H1 (cell line): ENCODE results near the gene SLC22A25. TPM values are rescaled to one million over a fixed set of nuclear protein-coding genes. Genes with fewer than 3 reads are reported as not detected.
A peak's percentile ranks its signal among the peaks of the same experiment; 100 is the strongest.

Experiments used
- CTCF ChIA-PET: fragments of 300-600 bp; sonication (Branson Sonifier 250); formaldehyde crosslinking; loops from one replicate; lab custom pipeline; 2021; ENCODE audit not compliant: partially characterized antibody; lab: Charles Lee
- POLR2A ChIA-PET: fragments of 300-600 bp; sonication (Branson Sonifier 250); formaldehyde crosslinking; loops from one replicate; lab custom pipeline; 2021; ENCODE audit warnings: inconsistent platforms; ENCODE audit not compliant: partially characterized antibody; lab: Charles Lee
- DNase-seq, 2 experiments: peaks; one replicate each; pipeline versions ENCODE4 v3.0.0 to v3.0.0-alpha.2; 2010 to 2022; ENCODE audit warnings: low spot score in 2 of 2, low read depth in 1 of 2, mixed read lengths in 1 of 2
- FAIRE-seq: peaks from 2 replicates; lab custom pipeline; 2011; peaks lifted over from hg19 to GRCh38; lab: Jason Lieb, UNC
- H2AFZ ChIP-seq: 2 replicates; pipeline ENCODE4 v1.8.1; 2012; ENCODE audit warnings: low read length, inconsistent platforms
- H2AK5ac ChIP-seq: 2 replicates; pipeline ENCODE4 v1.6.1; 2013; ENCODE audit warnings: low read depth, low read length
- H2BK120ac ChIP-seq: replicated peaks from 2 replicates; pipeline ENCODE3; 2013; ENCODE audit warnings: low read depth, low read length, inconsistent platforms
- H2BK12ac ChIP-seq: 2 replicates; pipeline ENCODE4 v1.6.1; 2013; ENCODE audit warnings: low read depth, low read length
- H2BK15ac ChIP-seq: 2 replicates; pipeline ENCODE4 v1.6.1; 2013; ENCODE audit warnings: low read length
- H2BK20ac ChIP-seq: 2 replicates; pipeline ENCODE4 v1.6.1; 2013; ENCODE audit warnings: low read length
- H2BK5ac ChIP-seq: 2 replicates; pipeline ENCODE4 v1.6.1; 2013; ENCODE audit warnings: low read depth, low read length
- H3K14ac ChIP-seq: 2 replicates; pipeline ENCODE4 v1.6.1; 2013; ENCODE audit warnings: inconsistent platforms; ENCODE audit not compliant: insufficient read length
- H3K18ac ChIP-seq: 2 replicates; pipeline ENCODE4 v1.6.1; 2013; ENCODE audit warnings: low read length; ENCODE audit errors: extremely low read depth
- H3K23ac ChIP-seq: 2 replicates; pipeline ENCODE4 v1.6.1; 2013; ENCODE audit warnings: inconsistent platforms; ENCODE audit not compliant: insufficient read length
- H3K23me2 ChIP-seq: 2 replicates; pipeline ENCODE4 v1.6.1; 2013; ENCODE audit warnings: low read depth, low read length
- H3K27ac ChIP-seq: 2 replicates; pipeline ENCODE4 v1.6.1; 2011; ENCODE audit warnings: low read depth, low read length, inconsistent platforms
- H3K27me3 ChIP-seq, 4 experiments: replicated peaks in 1 of 4; 1 replicate in 1 of 4; 2 replicates in 3 of 4; pipeline versions ENCODE4 v1.6.1 to v1.8.1; 2011 to 2013; ENCODE audit warnings: low read length in 3 of 4, mild to moderate bottlenecking in 3 of 4, inconsistent platforms in 2 of 4, mixed read lengths in 2 of 4, moderate library complexity in 1 of 4; ENCODE audit not compliant: control insufficient read depth in 3 of 4, insufficient read depth in 3 of 4; ENCODE audit errors: extremely low read depth in 1 of 4
- H3K36me3 ChIP-seq, 4 experiments: 2 replicates each; pipeline versions ENCODE4 v1.6.1 to v1.8.1; 2011 to 2013; ENCODE audit warnings: mild to moderate bottlenecking in 4 of 4, low read length in 3 of 4, moderate library complexity in 2 of 4, control low read depth in 1 of 4, inconsistent platforms in 1 of 4; ENCODE audit not compliant: insufficient read depth in 4 of 4, control insufficient read depth in 2 of 4
- H3K4ac ChIP-seq: replicated peaks from 2 replicates; pipeline ENCODE3; 2013; ENCODE audit warnings: low read length, low read depth, mixed read lengths, inconsistent platforms; ENCODE audit not compliant: insufficient read length
- H3K4me1 ChIP-seq, 4 experiments: replicated peaks in 1 of 4; 1 replicate in 1 of 4; 2 replicates in 3 of 4; pipeline versions ENCODE4 v1.6.1 to v1.8.1; 2011 to 2013; ENCODE audit warnings: low read length in 3 of 4, inconsistent platforms in 2 of 4, mixed read lengths in 1 of 4; ENCODE audit not compliant: insufficient read depth in 4 of 4, control insufficient read depth in 3 of 4
- H3K4me2 ChIP-seq, 2 experiments: 2 replicates each; pipeline versions ENCODE4 v1.6.1 to v1.8.1; 2011 to 2013; ENCODE audit warnings: low read depth in 2 of 2, low read length in 2 of 2, control low read depth in 1 of 2, inconsistent platforms in 1 of 2, mild to moderate bottlenecking in 1 of 2; ENCODE audit not compliant: insufficient read depth in 1 of 2
- H3K4me3 ChIP-seq, 4 experiments: fragments of 200-600, 300-600 bp in 1 of 4; sonication (generic), shearing (Covaris generic), sonication (Bioruptor Twin) in 1 of 4; 2 replicates each; pipeline versions ENCODE4 v1.5.1 to v1.8.1; 2011 to 2016; ENCODE audit warnings: low read length in 4 of 4, low read depth in 3 of 4, control low read depth in 2 of 4, inconsistent platforms in 2 of 4, mild to moderate bottlenecking in 2 of 4, mixed read lengths in 1 of 4, moderate library complexity in 1 of 4; ENCODE audit not compliant: insufficient read depth in 2 of 4; ENCODE audit errors: extremely low read depth in 1 of 4
- H3K56ac ChIP-seq: replicated peaks from 2 replicates; pipeline ENCODE3; 2013; ENCODE audit warnings: low read depth, mild to moderate bottlenecking, mixed read lengths, low read length, inconsistent platforms; ENCODE audit not compliant: insufficient read length
- H3K79me1 ChIP-seq: 2 replicates; pipeline ENCODE4 v1.6.1; 2013; ENCODE audit warnings: low read depth, low read length, control low read depth
- H3K79me2 ChIP-seq, 2 experiments: 2 replicates each; pipeline versions ENCODE4 v1.6.1 to v1.8.1; 2012 to 2013; ENCODE audit warnings: low read length in 2 of 2, mild to moderate bottlenecking in 2 of 2, inconsistent platforms in 1 of 2; ENCODE audit not compliant: insufficient read depth in 2 of 2, control insufficient read depth in 1 of 2
- H3K9ac ChIP-seq, 4 experiments: replicated peaks in 1 of 4; 1 replicate in 1 of 4; 2 replicates in 3 of 4; pipeline versions ENCODE4 v1.6.1 to v1.8.1; 2011 to 2013; ENCODE audit warnings: low read depth in 3 of 4, low read length in 3 of 4, control low read depth in 2 of 4, mild to moderate bottlenecking in 2 of 4, moderate library complexity in 2 of 4, inconsistent platforms in 1 of 4; ENCODE audit errors: extremely low read depth in 1 of 4
- H3K9me3 ChIP-seq, 2 experiments: 2 replicates each; pipeline versions ENCODE4 v1.6.1 to v1.8.1; 2012 to 2013; ENCODE audit warnings: mild to moderate bottlenecking in 2 of 2, moderate library complexity in 2 of 2, control low read depth in 1 of 2, inconsistent platforms in 1 of 2, low read depth in 1 of 2, low read length in 1 of 2, mixed read lengths in 1 of 2; ENCODE audit not compliant: insufficient read depth in 2 of 2
- H4K20me1 ChIP-seq, 2 experiments: replicated peaks in 1 of 2; 2 replicates each; pipeline versions ENCODE3 to v1.8.1; 2011 to 2013; ENCODE audit warnings: inconsistent platforms in 2 of 2, low read length in 2 of 2, mild to moderate bottlenecking in 1 of 2; ENCODE audit not compliant: insufficient read depth in 2 of 2, control insufficient read depth in 1 of 2
- H4K5ac ChIP-seq: 2 replicates; pipeline ENCODE4 v1.6.1; 2013; ENCODE audit warnings: low read length, low read depth, mixed read lengths, inconsistent platforms; ENCODE audit not compliant: insufficient read length
- H4K8ac ChIP-seq: 2 replicates; pipeline ENCODE4 v1.8.0; 2013; ENCODE audit warnings: mild to moderate bottlenecking, moderate library complexity, low read length, inconsistent platforms; ENCODE audit not compliant: insufficient read depth; ENCODE audit errors: extremely low read depth
- H4K91ac ChIP-seq: replicated peaks from 2 replicates; pipeline ENCODE3; 2013; ENCODE audit warnings: low read length, mixed read lengths, inconsistent platforms; ENCODE audit not compliant: insufficient read length
- ASH2L ChIP-seq: fragments of 200-600, 300-600 bp; sonication (generic); IDR thresholded peaks from one replicate; pipeline ENCODE4 v1.7.1; 2017; ENCODE audit warnings: low read length
- RAD21 ChIP-seq, 2 experiments: IDR thresholded peaks in 1 of 2; conservative IDR thresholded peaks in 1 of 2; 2 replicates each; pipeline ENCODE4 v1.6.1; 2011; ENCODE audit warnings: low read depth in 2 of 2, low read length in 2 of 2, improper control_type of control experiment in 1 of 2, inconsistent platforms in 1 of 2, mild to moderate bottlenecking in 1 of 2, moderate library complexity in 1 of 2
- WGBS, 2 experiments: shearing (Covaris generic) in 1 of 2; methylation state at CpG; one replicate each; pipeline versions ENCODE4 v1.1.6 to v1.1.7; 2013 to 2015; ENCODE audit warnings: low lambda C conversion rate in 2 of 2, mixed read lengths in 2 of 2, inconsistent platforms in 1 of 2, low coverage in 1 of 2, missing lambda C conversion rate in 1 of 2; ENCODE audit not compliant: insufficient replicate concordance in 2 of 2, insufficient coverage in 1 of 2, insufficient read length in 1 of 2; ENCODE audit errors: extremely low coverage in 1 of 2, missing lambda C conversion rate in 1 of 2; 5-methylcytosine and 5-hydroxymethylcytosine counted together
- polyA plus RNA-seq, 7 experiments: library from polyadenylated mRNA; depleted of rRNA in 3 of 7; stranded (reverse) in 5 of 7; unstranded in 2 of 7; fragments of >200 nt in 5 of 7; fragments of 200-250 nt in 2 of 7; gene quantifications; 1 replicate in 5 of 7; 2 replicates in 1 of 7; 4 replicates in 1 of 7; pipeline versions ENCODE4 v1.2.1 to v1.2.3, GENCODE V29; 2011 to 2013; ENCODE audit warnings: missing spikeins in 2 of 7, mixed read lengths in 2 of 7
- total RNA-seq: library from RNA; stranded (reverse); fragmentation: NEBNext Ultra II Directional; extraction: Animal tissue kit (Norgen Biotek cat#: 25700); gene quantifications from 2 replicates; pipeline ENCODE4 v1.2.1, GENCODE V29; 2021
- TF ChIP-seq, protein P1 (sequence below), 3 experiments: IDR thresholded peaks; 1 replicate in 2 of 3; 2 replicates in 1 of 3; pipeline versions ENCODE4 v1.5.1 to v1.6.1; 2011; ENCODE audit warnings: low read length in 3 of 3, mild to moderate bottlenecking in 3 of 3, inconsistent platforms in 2 of 3, low read depth in 1 of 3, moderate library complexity in 1 of 3; ENCODE audit not compliant: insufficient read depth in 1 of 3; ENCODE audit errors: control extremely low read depth in 1 of 3

Gene SLC22A25
- total and polyA plus RNA-seq, 2 of the 8 experiments (the other 6 are each of a cell fraction or from before 2014, with no cell fraction given), result not detected

DNA sequence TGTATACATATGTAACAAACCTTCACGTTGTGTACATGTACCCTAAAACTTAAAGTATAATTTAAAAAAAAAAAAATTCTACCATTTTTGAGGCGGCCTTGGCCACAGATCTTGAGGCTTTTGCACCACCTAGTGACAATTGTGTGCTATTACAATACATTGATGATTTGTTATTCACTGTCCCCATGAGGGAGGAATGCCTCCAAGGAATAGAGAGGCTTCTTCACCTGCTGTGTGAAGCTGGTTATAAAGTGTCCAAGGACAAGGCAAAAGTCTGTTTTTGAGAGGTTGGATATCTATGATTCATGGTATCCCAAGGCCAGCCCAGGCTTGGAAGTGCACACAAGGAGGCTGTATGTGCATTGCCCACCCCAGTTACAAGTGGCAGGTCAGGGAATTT, 30.7 kb downstream of the SLC22A25 start:
- no peak overlapping the region for H3K14ac ChIP-seq
- no peaks in the 10 kb centered on the region for H4K20me1 ChIP-seq
- H4K8ac ChIP-seq, result no peak overlapping the region
- H3K9ac ChIP-seq, result no peak overlapping the region
- H2BK20ac ChIP-seq, result no peak overlapping the region
- H2BK12ac ChIP-seq, result no peak overlapping the region
- 11% methylated on average over 2 of the region's 2 CpGs; no CpG with 5 or more reads in 1 of the 2 experiments for WGBS, 2 experiments
- H3K56ac ChIP-seq, result no peak overlapping the region
- ChIA-PET CTCF (interaction anchor here (0.6 to 2.4 kb wide), 38 partner anchors 9 to 699 kb away, joined by 3 to 30 read pairs (median 4); no protein-coding TSS in a partner anchor), POLR2A (interaction anchor here (0.6 kb wide), 1 partner anchor 141 kb away, joined by 4 read pairs; no protein-coding TSS in a partner anchor)
- H3K23ac ChIP-seq, result no peak overlapping the region
- no peak overlapping the region for H3K4ac ChIP-seq
- H2AK5ac ChIP-seq, result no peak overlapping the region
- no peak overlapping the region for H4K91ac ChIP-seq
- H3K4me2 ChIP-seq, result no peak overlapping the region
- no peaks in the 10 kb centered on the region for H3K23me2 ChIP-seq
- H3K36me3 ChIP-seq, result no peaks in the 10 kb centered on the region
- TF ChIP-seq RAD21 (IDR thresholded peaks at IDR 0.05 in 1 of 2, conservative IDR thresholded peaks at IDR 0.05 in 1 of 2; ENCODE audit: low read depth in 2 of 2, low read length in 2 of 2) (peak; percentile 74 to 76), ASH2L (no peak)
- TF ChIP-seq, protein P1, sequence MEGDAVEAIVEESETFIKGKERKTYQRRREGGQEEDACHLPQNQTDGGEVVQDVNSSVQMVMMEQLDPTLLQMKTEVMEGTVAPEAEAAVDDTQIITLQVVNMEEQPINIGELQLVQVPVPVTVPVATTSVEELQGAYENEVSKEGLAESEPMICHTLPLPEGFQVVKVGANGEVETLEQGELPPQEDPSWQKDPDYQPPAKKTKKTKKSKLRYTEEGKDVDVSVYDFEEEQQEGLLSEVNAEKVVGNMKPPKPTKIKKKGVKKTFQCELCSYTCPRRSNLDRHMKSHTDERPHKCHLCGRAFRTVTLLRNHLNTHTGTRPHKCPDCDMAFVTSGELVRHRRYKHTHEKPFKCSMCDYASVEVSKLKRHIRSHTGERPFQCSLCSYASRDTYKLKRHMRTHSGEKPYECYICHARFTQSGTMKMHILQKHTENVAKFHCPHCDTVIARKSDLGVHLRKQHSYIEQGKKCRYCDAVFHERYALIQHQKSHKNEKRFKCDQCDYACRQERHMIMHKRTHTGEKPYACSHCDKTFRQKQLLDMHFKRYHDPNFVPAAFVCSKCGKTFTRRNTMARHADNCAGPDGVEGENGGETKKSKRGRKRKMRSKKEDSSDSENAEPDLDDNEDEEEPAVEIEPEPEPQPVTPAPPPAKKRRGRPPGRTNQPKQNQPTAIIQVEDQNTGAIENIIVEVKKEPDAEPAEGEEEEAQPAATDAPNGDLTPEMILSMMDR (IDR thresholded peaks at IDR 0.05; ENCODE audit: control extremely low read depth in 1 of 3, insufficient read depth in 1 of 3, low read depth in 1 of 3, low read length in 3 of 3), result peak in 2 of 3 experiments; percentile 41 to 56; a peak in 3 of 4 replicates
- H3K9me3 ChIP-seq, result peaks cover 6 to 10% of the 10 kb centered on the region in 2 experiments; a peak in 3 of 4 replicates
- H3K27ac ChIP-seq, result no peak overlapping the region
- H2BK120ac ChIP-seq, result no peak overlapping the region
- no peaks in the 10 kb centered on the region for H3K27me3 ChIP-seq
- H2BK5ac ChIP-seq, result no peak overlapping the region
- DNase-seq (no peak), FAIRE-seq (peak; percentile 60)
- no peaks in the 10 kb centered on the region for H3K79me2 ChIP-seq
- H3K79me1 ChIP-seq, result no peaks in the 10 kb centered on the region
- no peak overlapping the region for H2BK15ac ChIP-seq
- H2AFZ ChIP-seq, result no peak overlapping the region
- H4K5ac ChIP-seq, result no peak overlapping the region
- H3K4me3 ChIP-seq, result no peak overlapping the region
- no peaks in the 10 kb centered on the region for H3K4me1 ChIP-seq
- no peak overlapping the region for H3K18ac ChIP-seq
